ENCODE measurements around the gene NEB.

DNA sequence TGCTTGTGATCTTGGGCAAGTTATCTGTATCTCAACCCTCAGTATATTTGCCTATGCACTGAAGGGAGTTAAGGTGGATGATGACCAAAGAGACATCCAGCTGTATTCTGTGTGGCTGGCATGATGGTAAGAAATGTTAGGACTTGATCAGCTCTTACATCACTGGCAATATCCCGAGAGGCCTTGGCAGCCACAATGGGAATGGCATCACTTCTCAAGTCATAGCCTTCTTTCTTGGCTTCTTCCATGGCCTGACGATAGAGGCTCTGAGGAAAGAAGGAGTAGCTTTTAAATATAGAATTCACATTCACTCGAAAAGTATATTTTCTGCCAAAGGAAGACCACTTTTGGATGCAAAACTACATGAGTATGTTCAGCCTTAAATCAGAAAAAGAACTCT, 113.5 kb downstream of the NEB start:
- TF ChIP-seq, protein P1, sequence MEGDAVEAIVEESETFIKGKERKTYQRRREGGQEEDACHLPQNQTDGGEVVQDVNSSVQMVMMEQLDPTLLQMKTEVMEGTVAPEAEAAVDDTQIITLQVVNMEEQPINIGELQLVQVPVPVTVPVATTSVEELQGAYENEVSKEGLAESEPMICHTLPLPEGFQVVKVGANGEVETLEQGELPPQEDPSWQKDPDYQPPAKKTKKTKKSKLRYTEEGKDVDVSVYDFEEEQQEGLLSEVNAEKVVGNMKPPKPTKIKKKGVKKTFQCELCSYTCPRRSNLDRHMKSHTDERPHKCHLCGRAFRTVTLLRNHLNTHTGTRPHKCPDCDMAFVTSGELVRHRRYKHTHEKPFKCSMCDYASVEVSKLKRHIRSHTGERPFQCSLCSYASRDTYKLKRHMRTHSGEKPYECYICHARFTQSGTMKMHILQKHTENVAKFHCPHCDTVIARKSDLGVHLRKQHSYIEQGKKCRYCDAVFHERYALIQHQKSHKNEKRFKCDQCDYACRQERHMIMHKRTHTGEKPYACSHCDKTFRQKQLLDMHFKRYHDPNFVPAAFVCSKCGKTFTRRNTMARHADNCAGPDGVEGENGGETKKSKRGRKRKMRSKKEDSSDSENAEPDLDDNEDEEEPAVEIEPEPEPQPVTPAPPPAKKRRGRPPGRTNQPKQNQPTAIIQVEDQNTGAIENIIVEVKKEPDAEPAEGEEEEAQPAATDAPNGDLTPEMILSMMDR (IDR thresholded peaks at IDR 0.05): no peak
- no peak for TF ChIP-seq POLR2A (IDR thresholded peaks at IDR 0.05)
